ENCODE results near the gene BICDL2.

BICDL2 gene

GRCh38 chr16:2986623-2987188, 50.0 kb downstream of the BICDL2 start:
- no peak for TF ChIP-seq POLR2AphosphoS5 (IDR thresholded peaks at IDR 0.05; ENCODE audit: low read depth, low read length)

GRCh38 chr16:2985893-2986355, 50.8 kb downstream of the BICDL2 start:
- TF ChIP-seq TAF1 (IDR thresholded peaks at IDR 0.05; ENCODE audit: borderline replicate concordance, insufficient read depth, low read length): no peak
- no peak for TF ChIP-seq REST (IDR thresholded peaks at IDR 0.05; ENCODE audit: insufficient read depth in 1 of 2, low read depth in 2 of 2, low read length in 2 of 2)
- no peak for TF ChIP-seq SIN3A (IDR thresholded peaks at IDR 0.05; ENCODE audit: borderline replicate concordance, insufficient read depth, low read length)
- no peak for TF ChIP-seq POLR2AphosphoS5 (IDR thresholded peaks at IDR 0.05; ENCODE audit: low read depth, low read length)
- TF ChIP-seq FOXP2 (optimal IDR thresholded peaks at IDR 0.05; ENCODE audit: borderline replicate concordance, extremely low read depth, extremely low read length, insufficient read depth): no peak

- TF ChIP-seq TAF1 (IDR thresholded peaks at IDR 0.05; ENCODE audit: borderline replicate concordance, insufficient read depth, low read length) (no peak), REST (IDR thresholded peaks at IDR 0.05; ENCODE audit: insufficient read depth in 1 of 2, low read depth in 2 of 2, low read length in 2 of 2) (no peak), POLR2AphosphoS5 (IDR thresholded peaks at IDR 0.05; ENCODE audit: low read depth, low read length) (no peak), SIN3A (IDR thresholded peaks at IDR 0.05; ENCODE audit: borderline replicate concordance, insufficient read depth, low read length) (no peak), FOXP2 (optimal IDR thresholded peaks at IDR 0.05; ENCODE audit: borderline replicate concordance, extremely low read depth, extremely low read length, insufficient read depth) (no peak)
Measured at GRCh38 chr16:2985462-2985861, 51.3 kb downstream of the BICDL2 start.

- TF ChIP-seq POLR2AphosphoS5 (IDR thresholded peaks at IDR 0.05; ENCODE audit: low read depth, low read length): peak; percentile 38; the same call in 1 of the 2 replicates
- TF ChIP-seq SIN3A (IDR thresholded peaks at IDR 0.05; ENCODE audit: borderline replicate concordance, insufficient read depth, low read length): no peak
Measured at GRCh38 chr16:2983706-2984136, 53.0 kb downstream of the BICDL2 start.

- no peak for TF ChIP-seq FOXP2 (optimal IDR thresholded peaks at IDR 0.05; ENCODE audit: borderline replicate concordance, extremely low read depth, extremely low read length, insufficient read depth)
- no peak for TF ChIP-seq TAF1 (IDR thresholded peaks at IDR 0.05; ENCODE audit: borderline replicate concordance, insufficient read depth, low read length)
- TF ChIP-seq REST (IDR thresholded peaks at IDR 0.05; ENCODE audit: insufficient read depth in 1 of 2, low read depth in 2 of 2, low read length in 2 of 2): no peak
- no peak for TF ChIP-seq SIN3A (IDR thresholded peaks at IDR 0.05; ENCODE audit: borderline replicate concordance, insufficient read depth, low read length)
- no peak for TF ChIP-seq POLR2AphosphoS5 (IDR thresholded peaks at IDR 0.05; ENCODE audit: low read depth, low read length)
Measured at GRCh38 chr16:2982402-2982801, 54.3 kb downstream of the BICDL2 start.

- no peak for TF ChIP-seq SIN3A (IDR thresholded peaks at IDR 0.05; ENCODE audit: borderline replicate concordance, insufficient read depth, low read length)
- no peak for TF ChIP-seq FOXP2 (optimal IDR thresholded peaks at IDR 0.05; ENCODE audit: borderline replicate concordance, extremely low read depth, extremely low read length, insufficient read depth)
- TF ChIP-seq TAF1 (IDR thresholded peaks at IDR 0.05; ENCODE audit: borderline replicate concordance, insufficient read depth, low read length): no peak
- TF ChIP-seq POLR2AphosphoS5 (IDR thresholded peaks at IDR 0.05; ENCODE audit: low read depth, low read length): no peak
- no peak for TF ChIP-seq REST (IDR thresholded peaks at IDR 0.05; ENCODE audit: insufficient read depth in 1 of 2, low read depth in 2 of 2, low read length in 2 of 2)
Measured at GRCh38 chr16:2981899-2982250, 54.9 kb downstream of the BICDL2 start.

Data from PFSK-1 (cell line).